ENCODE results near the gene KRTAP5-1.

- TF ChIP-seq POLR2A (IDR thresholded peaks at IDR 0.05) (no peak), CTCF (IDR thresholded peaks at IDR 0.05 in 4 of 5, conservative IDR thresholded peaks at IDR 0.05 in 1 of 5) (no peak)
These were observed 39.0 kb downstream of the KRTAP5-1 start for GRCh38 chr11:1546077-1546535.
